Activated CD8-positive, alpha-beta memory T cell treated with anti-CD3 and anti-CD28 coated beads, Interleukin-2, amount 50 U/mL, for 1 hour (primary cell): ENCODE measurements around the gene DNAJB8.

Experiments used
- DNase-seq: peaks from one replicate; pipeline ENCODE4 v3.0.0-alpha.2; 2020; ENCODE audit errors: extremely low read depth

DNAJB8 gene

GRCh38 chr3:128483657-128484403, 17.1 kb upstream of the DNAJB8 start:
- no peak for DNase-seq

DNA sequence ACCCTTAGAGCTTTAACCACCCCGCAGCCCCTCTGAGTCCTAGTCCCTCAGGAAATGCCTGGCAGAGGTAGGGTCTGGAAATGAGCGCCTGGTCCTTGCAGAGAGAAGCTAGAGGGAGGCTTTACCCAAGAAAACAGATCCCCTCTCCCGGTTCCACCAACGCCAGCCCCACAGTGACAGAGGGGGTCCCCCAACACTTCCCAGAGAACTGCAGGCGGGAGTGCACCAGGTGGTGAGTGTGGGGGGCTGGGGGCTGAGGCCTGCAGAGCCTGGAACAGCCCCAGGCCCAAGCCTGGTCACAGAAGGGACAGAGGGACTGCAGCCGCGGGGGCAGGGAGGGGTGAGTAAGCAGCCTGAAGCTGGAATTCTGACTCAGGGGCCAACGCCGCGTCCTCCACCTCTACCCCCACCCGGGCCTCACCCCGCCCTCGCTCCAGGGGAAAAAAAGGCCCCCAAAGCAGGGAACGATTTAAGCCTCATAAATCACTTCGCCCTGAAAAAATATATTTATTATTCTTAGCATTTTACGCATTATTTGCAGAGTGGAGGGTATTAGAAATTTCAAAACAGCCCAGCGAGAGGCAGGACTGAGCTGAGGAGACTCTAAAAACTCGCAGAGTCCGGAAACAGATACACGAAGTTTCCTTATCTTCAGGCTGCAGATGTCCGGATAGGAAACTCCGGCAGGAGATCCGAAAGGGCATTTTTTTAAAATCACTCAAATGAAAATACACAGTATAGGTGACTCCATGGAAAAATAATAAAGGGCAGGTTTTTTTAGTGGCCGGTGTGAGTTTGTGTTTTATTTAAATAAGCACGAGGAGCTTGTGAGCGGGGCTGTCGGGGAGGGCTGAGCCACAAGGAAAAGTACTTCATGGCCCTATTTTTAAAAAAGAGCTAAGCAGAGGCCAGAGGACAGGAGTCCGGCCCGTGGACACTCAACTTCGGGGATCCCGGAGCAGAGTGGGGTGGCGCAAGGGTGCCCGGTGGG, 16.3 kb upstream of the DNAJB8 start:
- no peak for DNase-seq

DNA sequence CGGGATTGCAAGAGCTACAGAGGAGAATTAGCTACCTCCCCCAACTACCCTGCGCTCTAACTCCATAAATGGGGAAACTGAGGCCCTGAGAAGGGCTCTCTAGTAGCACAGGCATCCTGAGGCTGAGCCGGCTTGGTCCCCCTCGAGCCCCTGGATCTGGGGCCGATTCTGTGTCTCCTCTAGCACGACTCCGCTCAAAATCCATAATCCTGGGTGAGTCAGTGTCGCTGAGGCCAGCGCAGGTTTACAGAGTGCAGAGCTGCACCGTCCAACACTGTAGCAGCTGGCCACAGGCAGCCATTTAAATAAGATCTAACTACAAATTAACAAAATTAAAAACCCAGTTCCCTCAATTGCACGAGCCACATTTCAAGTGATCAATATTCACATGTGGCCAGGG, 15.5 kb upstream of the DNAJB8 start:
- DNase-seq = no peak

DNA sequence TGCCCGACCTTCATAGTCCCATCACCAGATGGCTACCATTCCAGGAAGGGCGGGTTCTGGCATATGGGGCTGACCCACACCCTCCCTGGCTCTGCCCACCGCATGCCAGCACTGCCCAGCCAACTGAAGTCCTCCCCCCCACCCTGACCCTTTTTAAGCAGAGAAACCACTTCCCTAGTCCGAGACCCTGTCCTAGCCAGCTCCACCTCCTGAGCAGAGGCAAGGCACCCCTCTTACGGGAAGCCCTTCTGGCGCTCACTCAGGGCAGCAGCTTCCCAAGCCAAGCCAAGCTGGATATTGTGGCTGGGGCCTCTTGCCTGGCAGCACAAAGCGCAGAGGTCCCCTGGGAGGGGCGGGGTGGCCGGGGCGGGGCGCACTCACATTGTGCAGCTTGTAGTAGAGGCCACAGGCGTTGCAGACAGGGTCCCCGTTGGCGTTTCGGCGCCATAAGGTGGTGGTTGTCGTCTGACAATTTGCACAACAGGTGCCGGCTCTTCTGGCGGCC, 14.8 kb upstream of the DNAJB8 start:
- no peak for DNase-seq

GRCh38 chr3:128480717-128481437, 14.2 kb upstream of the DNAJB8 start:
- no peak for DNase-seq

GRCh38 chr3:128480278-128480677, 13.6 kb upstream of the DNAJB8 start:
- no peak for DNase-seq

- no peak for DNase-seq
Observed at GRCh38 chr3:128479558-128480086, 12.9 kb upstream of the DNAJB8 start.

DNA sequence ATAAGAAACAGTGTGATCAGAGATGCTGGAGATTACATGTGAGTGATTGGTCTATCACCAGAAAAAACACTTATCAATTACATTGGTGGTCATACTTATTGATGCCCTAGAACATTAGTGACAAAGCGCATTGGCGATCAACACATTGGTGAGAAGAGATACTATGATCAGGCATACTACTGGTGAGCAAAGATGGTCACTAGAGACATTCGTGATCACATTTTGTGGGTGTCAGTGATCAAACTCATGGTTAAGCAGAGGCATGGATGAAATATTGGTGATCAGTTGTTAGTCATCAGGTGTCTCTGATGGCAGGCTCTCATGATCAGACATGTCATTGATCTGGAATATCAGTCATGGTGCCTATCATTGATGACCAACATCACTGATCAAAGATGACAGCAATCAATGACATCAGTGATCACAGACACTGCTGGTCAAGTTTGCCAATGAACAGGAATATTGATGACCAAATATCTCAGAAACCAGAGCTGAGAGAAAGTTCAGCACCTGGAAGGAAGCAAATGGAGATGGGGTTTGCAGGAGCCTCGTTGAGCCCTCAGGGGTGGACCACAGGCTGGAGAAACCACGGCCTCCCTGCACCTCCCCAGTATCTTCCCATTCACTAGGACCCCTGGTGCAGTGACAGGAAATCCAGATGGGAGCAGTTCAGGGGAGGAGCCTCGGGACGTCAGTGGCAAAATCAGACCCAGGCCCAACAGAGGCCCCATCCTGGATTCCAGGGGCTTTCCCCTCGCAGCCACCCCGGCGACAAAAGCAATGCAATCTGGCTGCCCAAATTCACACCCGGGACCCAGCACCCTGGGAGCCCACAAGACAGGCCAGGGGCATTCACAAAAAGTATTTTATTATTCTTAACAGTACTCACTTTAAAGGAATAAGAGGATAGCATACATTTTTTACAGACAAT, 12.2 kb upstream of the DNAJB8 start:
- DNase-seq = no peak

GRCh38 chr3:128476659-128477058, 10.0 kb upstream of the DNAJB8 start:
- no peak for DNase-seq

DNA sequence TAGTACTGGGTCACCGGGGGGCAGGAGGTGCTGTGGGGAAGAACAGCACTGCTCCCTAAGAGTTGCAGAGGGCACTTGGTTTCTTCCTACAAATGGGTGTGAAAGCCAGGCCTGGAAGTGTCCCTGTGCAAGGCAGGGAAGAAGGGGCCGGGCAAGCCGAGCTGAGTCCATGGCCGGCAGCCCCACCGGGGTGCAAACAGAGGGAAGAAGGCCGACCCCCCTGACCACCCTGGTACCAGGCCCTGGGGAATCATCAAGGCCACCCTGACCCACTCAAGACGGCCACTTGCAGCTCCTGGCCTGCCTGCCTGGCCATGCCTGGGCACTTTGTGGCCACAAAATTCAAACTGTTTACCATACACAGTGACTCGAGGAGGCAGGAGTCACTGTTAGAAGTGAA, 8.7 kb upstream of the DNAJB8 start:
- no peak for DNase-seq

- no peak for DNase-seq
Observed at GRCh38 chr3:128473737-128474136, 7.0 kb upstream of the DNAJB8 start.

DNA sequence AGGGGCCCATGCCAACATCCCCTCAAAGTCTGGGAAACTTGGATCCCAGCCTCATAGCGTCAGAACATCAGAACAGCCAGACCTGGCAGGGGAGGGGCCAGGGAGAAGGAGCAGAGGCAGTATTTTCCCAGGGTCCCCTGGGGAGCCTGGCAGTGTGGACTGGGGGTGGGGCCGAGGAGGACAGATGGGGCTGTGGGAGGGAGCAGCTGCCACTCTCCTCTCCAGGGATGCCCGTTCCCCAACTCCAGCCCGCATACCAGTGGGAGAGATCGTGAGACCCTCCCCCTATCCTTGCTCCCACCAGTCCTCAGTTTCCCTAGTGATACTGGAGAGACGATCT, 6.5 kb upstream of the DNAJB8 start:
- DNase-seq = no peak

DNA sequence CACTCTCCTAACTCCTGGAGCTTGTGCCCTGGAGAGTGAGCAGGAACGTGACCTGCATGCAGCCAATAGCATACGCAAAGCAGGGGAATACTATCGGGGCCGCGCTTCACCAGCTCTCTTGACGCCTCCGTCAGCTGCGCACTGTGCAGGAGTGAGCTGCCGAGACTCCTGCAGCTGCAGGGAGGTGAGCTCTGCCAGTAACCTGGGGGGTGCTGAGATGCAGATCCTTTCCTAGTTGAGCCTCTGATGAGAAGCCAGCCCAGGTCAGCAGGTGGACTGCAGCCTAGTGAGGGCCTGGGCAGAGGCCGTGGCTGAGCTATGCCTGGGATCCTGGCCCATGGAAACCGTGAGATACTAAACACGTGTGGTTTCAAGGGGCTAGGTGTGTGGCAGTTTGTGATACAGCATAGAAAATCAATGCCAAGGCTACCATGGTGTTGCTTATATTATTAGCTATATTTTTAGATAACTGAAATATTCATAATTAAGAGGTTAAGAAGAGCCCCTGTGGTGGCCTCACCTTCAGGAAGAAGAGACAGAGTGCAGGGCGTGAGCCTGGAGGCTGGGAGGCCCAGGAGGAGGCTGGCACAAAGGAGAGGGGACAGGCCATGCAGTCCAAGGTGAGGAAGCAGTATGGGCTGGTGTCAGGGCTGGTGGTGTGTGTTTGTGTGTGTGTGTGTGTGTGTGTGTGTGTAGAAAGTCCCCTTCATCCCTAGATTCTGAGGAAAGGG, 5.9 kb upstream of the DNAJB8 start:
- DNase-seq = no peak

DNA sequence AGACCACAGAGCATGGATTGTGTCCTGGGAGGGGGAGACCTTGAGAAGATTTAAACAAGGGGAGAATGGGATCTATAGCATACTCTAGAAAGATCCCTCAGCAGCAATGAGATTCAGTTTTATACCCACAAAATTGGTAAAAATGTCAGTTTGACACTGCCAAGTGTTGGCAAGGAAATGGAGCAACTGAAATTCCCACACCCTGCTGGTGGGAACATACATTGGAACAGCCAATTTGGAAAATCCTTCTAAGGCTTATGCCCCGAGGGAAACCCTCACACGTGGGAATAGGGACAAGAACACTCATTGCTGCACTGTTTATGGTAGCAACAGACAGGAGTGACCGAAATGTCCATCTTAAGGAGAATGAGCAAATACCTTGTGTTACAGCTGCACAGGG, 5.0 kb upstream of the DNAJB8 start:
- DNase-seq = no peak

DNA sequence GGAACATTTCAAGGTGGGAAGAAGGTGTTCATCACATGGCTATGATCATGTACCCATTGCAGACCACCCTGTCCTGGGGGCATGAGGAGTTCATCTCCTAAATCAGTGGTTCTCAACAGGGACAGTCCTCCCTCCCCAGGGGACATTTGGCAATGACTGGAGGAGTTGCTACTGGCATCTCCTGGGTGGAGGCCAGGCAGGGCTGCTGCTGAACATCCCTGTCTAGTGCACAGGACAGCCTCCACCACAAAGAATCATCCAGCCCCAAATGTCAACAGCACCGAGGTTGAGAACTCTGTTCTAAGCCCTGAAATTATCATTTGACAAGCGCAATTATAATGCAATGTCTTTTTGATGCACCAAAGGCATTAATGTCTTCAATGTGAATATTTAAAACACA, 4.4 kb upstream of the DNAJB8 start:
- DNase-seq = no peak

GRCh38 chr3:128470134-128470899, 3.6 kb upstream of the DNAJB8 start:
- no peak for DNase-seq

DNA sequence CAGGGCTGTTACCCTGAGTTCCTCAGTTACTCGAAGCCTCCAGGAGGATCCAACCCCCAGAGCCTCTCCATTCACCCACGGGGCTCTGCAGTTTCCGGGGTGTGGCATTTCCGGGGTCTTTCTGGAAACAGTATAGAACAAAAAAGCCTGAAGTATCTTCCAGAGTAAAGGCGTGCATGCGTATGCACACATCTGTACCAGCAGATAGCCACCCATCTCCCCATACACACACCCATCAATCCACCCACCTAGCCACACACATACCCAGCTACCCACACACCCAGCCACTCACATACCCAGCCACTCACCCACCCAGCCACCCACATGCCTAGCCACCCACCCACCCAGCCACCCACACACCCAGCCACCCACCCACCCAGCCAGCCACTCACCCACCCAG, 2.9 kb upstream of the DNAJB8 start:
- no peak for DNase-seq

DNA sequence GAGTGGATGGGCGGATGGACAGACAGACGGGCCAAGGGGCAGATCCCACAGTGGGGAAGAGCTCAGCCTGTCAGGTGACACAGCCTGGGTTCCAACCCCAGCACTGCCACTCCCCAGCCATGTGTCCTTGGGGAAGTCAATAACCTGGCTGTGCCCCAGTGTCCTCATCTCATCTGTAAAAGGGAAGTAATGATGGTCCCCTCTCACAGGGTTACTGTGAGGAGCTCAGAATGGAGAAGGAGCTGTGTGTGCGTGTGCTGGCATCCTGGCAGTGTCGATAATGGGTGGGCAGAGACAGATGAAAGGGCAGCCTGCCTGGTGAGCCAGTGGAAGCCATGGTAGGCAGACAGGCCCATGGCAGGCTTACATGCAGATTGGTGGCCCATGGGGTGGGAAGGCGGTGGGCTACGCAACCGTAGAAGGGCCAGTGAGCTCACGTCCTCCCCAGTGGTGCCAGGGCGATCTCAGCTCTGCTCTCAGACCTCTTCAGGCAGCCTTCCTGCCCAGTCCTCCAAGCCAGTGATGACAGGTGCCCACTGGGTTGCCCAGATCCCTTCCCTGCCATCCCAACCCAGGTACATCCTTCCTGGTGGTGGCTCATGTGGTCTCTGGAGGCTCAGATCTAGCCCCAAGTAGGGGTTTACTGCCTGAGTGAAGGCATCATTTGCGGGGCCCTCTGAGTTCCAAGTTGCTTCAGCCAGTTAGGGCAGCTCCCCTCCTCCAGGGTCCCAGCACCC, 2.3 kb upstream of the DNAJB8 start:
- DNase-seq = no peak
